Transverse colon (tissue), 4 donors: ENCODE measurements around the gene ADAM22.

Source experiments
- CTCF ChIP-seq, 5 experiments: fragments of 200-600 bp in 3 of 5; fragments of 450-650 bp in 2 of 5; sonication (generic) in 3 of 5; IDR thresholded peaks; 1 replicate in 2 of 5; 2 replicates in 3 of 5; pipeline ENCODE4 v1.5.1; 2016 to 2017; ENCODE audit warnings: antibody characterized with exemption in 5 of 5, inconsistent platforms in 3 of 5, mild to moderate bottlenecking in 2 of 5, moderate library complexity in 1 of 5
- EP300 ChIP-seq: sonication (generic); formaldehyde crosslinking; IDR thresholded peaks from one replicate; pipeline ENCODE4 v1.6.1; 2017; ENCODE audit warnings: antibody characterized with exemption, low read depth
- POLR2A ChIP-seq: fragments of 450-650 bp; IDR thresholded peaks from one replicate; pipeline ENCODE4 v1.6.1; 2016; ENCODE audit warnings: antibody characterized with exemption, mild to moderate bottlenecking, moderate library complexity
- POLR2AphosphoS5 ChIP-seq, 3 donors: sonication (generic); formaldehyde crosslinking; IDR thresholded peaks; one replicate each; pipeline ENCODE4 v1.6.1; 2016; ENCODE audit warnings: antibody characterized with exemption in 3 of 3

- TF ChIP-seq POLR2A, result no peak
- TF ChIP-seq CTCF (IDR thresholded peaks at IDR 0.05), result no peak
- no peak for TF ChIP-seq EP300
- TF ChIP-seq POLR2AphosphoS5 (IDR thresholded peaks at IDR 0.05), result no peak
Observed at GRCh38 chr7:87934699-87935383, 790 bp downstream of the ADAM22 start.
